ENCODE data around the gene OSGIN1.

DNA sequence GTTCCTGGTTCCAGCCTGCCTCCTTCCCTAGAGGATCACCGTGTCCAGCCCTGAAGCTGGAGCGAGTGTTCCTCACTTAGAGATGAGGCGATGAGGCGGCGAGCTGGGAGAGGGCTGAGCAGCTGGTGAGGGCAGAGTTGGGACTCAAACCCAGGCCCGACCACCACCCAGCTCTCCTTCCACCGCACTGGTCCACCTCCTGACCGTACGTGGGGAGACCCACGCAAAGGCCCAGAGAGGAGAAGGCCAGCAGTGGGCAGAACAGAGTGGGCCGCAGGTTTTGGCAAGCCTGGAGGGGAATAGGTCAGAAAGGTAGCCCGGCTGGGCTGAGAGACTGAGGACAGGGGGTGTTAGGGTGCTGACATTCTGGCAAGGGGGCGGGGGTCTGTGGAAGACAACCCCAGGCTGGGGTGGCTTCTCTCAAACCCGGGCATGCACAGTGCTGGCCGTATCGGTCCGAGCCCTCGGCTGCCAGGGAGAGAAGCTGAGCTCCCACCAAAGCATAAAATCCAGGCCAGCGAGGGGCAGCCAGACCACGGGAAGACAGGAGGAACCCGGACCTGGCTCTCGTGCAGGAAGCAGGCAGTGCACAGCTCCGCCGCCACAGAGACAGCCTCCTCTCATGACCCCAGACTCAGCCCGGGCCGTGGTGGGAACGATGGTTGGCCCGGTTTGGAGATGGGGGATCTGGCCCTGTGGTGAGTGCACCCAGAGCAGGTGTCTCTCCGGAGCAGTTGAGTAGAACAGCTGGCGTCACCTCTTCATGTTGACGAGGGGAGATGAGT lies 29.3 kb upstream of the OSGIN1 start:
- TF ChIP-seq POLR2A (IDR thresholded peaks at IDR 0.05; ENCODE audit: low read depth, low read length), result no peak
- no peak for TF ChIP-seq POLR2AphosphoS5 (IDR thresholded peaks at IDR 0.05; ENCODE audit: low read depth, low read length)
